ENCODE results near the gene CYSRT1.

DNA sequence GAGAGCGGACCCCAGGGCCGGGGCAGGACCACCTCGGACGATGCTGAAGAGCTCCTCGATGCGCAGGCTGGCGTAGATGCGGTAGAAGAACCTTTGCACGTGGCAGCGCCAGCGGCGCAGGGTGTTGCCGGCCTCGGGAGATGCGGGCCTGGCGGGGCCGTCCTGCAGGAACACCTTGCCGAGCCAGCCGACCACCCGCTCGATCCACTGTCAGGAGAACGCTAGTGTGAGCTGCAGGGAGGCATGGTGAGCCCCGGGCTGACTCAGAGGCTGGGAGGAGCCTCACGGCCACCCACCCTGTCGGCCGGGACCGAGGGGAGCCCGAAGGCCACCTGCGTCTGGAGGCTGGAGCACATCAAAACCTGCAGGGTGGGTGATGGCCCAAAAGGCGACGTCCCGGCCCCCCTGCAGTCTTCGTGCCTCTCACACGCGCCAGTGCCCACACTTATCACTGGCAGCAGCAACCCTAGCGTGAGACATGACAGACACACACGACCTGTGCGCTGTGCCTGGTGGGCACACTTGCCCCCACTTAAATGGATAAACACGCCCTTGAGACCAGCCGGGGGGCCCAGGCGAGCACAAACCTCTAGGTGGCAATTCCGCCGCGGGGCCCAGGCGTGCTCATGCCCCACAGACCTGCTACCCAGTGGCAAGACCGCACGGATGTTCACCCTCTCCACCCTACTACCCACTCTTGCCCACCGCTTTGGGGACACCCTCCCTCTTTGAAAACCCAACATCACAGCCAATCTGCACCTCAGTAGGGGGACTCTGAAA lies 39.9 kb upstream of the CYSRT1 start:
- TF ChIP-seq ZNF530 (tag by site-specific recombination; IDR thresholded peaks at IDR 0.05; ENCODE audit: low read depth): no peak
- no peak for TF ChIP-seq CTCF (tag by site-specific recombination; IDR thresholded peaks at IDR 0.05)
- TF ChIP-seq ZNF48 (tag by site-specific recombination; IDR thresholded peaks at IDR 0.05): no peak
- TF ChIP-seq, protein P1, sequence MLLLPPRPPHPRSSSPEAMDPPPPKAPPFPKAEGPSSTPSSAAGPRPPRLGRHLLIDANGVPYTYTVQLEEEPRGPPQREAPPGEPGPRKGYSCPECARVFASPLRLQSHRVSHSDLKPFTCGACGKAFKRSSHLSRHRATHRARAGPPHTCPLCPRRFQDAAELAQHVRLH (tag by site-specific recombination; IDR thresholded peaks at IDR 0.05): no peak
- no peak for TF ChIP-seq ZNF138 (tag by site-specific recombination; IDR thresholded peaks at IDR 0.05; ENCODE audit: borderline replicate concordance)
- TF ChIP-seq ZNF112 (tag by site-specific recombination; IDR thresholded peaks at IDR 0.05): no peak
- TF ChIP-seq ZSCAN23 (tag by site-specific recombination; IDR thresholded peaks at IDR 0.05): no peak
- no peak for TF ChIP-seq ZNF274 (IDR thresholded peaks at IDR 0.05; ENCODE audit: low read length)
- TF ChIP-seq ZNF274 (tag by site-specific recombination; IDR thresholded peaks at IDR 0.05; ENCODE audit: borderline replicate concordance): no peak
- no peak for TF ChIP-seq ZNF280C (tag by site-specific recombination; IDR thresholded peaks at IDR 0.05)
- no peak for TF ChIP-seq ZNF146 (tag by site-specific recombination; IDR thresholded peaks at IDR 0.05)
- TF ChIP-seq ZNF549 (tag by site-specific recombination; IDR thresholded peaks at IDR 0.05): no peak
- no peak for TF ChIP-seq ZNF776 (tag by site-specific recombination; IDR thresholded peaks at IDR 0.05; ENCODE audit: borderline replicate concordance)
